Caco-2 (cell line): Measurements from ENCODE around the gene HPF1. TPM values are rescaled to one million over a fixed set of nuclear protein-coding genes. Genes with fewer than 3 reads are reported as not detected.
"Not testable (repeated sequence)": the region's sequence is repeated elsewhere in the genome, so short reads cannot be mapped to it uniquely, and the experiment has no call there.

Source experiments
- BruUV-seq: library from RNA; stranded (reverse); fragments of 400-500 nt; replicated peaks from 2 replicates; lab custom pipeline; 2021; lab: Mats Ljungman, UMichigan
- CTCF ChIA-PET: fragments of 300-600 bp; sonication (Branson Sonifier 250); formaldehyde crosslinking; loops from one replicate; lab custom pipeline; 2022; ENCODE audit warnings: antibody characterized with exemption; lab: Charles Lee
- POLR2A ChIA-PET: fragments of 300-600 bp; sonication (Branson Sonifier 250); formaldehyde crosslinking; loops from one replicate; lab custom pipeline; 2022; ENCODE audit warnings: antibody characterized with exemption; lab: Charles Lee
- DNase-seq, 2 experiments: peaks; one replicate each; pipeline versions ENCODE4 v3.0.0 to v3.0.0-alpha.2; 2020 to 2022
- H3K27me3 ChIP-seq: replicated peaks from 2 replicates; pipeline ENCODE4 v1.6.0; 2011; ENCODE audit warnings: low read length; ENCODE audit not compliant: control insufficient read depth, insufficient read depth
- H3K36me3 ChIP-seq: 2 replicates; pipeline ENCODE4 v1.5.1; 2011; ENCODE audit warnings: low read length; ENCODE audit not compliant: control insufficient read depth, insufficient read depth
- H3K4me1 ChIP-seq: fragments of 250-450 bp; sonication (Bioruptor Pico); 2 replicates; pipeline ENCODE4 v1.5.1; 2020; ENCODE audit warnings: mild to moderate bottlenecking
- H3K4me3 ChIP-seq: 2 replicates; pipeline ENCODE4 v1.5.1; 2011; ENCODE audit warnings: low read depth, mild to moderate bottlenecking, control low read depth, low read length
- H3K9me3 ChIP-seq: fragments of 250-450 bp; sonication (Bioruptor Pico); 2 replicates; pipeline ENCODE4 v1.5.1; 2020; ENCODE audit warnings: mild to moderate bottlenecking, moderate library complexity
- H3K27ac Mint-ChIP-seq: one replicate; pipeline ENCODE4 v1.8.0; 2022; ENCODE audit warnings: mixed read lengths; ENCODE audit not compliant: unreplicated experiment
- H3K27me3 Mint-ChIP-seq: one replicate; pipeline ENCODE4 v1.8.0; 2022; ENCODE audit warnings: mixed read lengths; ENCODE audit not compliant: insufficient read depth, unreplicated experiment
- H3K36me3 Mint-ChIP-seq: one replicate; pipeline ENCODE4 v1.8.0; 2022; ENCODE audit warnings: mild to moderate bottlenecking, mixed read lengths; ENCODE audit not compliant: insufficient read depth, unreplicated experiment
- H3K4me1 Mint-ChIP-seq: one replicate; pipeline ENCODE4 v1.8.0; 2022; ENCODE audit warnings: low read depth, mixed read lengths; ENCODE audit not compliant: unreplicated experiment
- H3K4me3 Mint-ChIP-seq: one replicate; pipeline ENCODE4 v1.8.0; 2022; ENCODE audit warnings: mild to moderate bottlenecking, moderate library complexity, mixed read lengths; ENCODE audit not compliant: unreplicated experiment
- H3K9me3 Mint-ChIP-seq: one replicate; pipeline ENCODE4 v1.8.0; 2022; ENCODE audit warnings: mixed read lengths; ENCODE audit not compliant: unreplicated experiment
- CTCF ChIP-seq, 2 experiments: fragments of 200-600 bp in 1 of 2; IDR thresholded peaks; 1 replicate in 1 of 2; 2 replicates in 1 of 2; pipeline versions ENCODE4 v1.5.1 to v1.8.0; 2011 to 2022; ENCODE audit warnings: antibody characterized with exemption in 1 of 2, control low read depth in 1 of 2, inconsistent platforms in 1 of 2, low read depth in 1 of 2, low read length in 1 of 2, mild to moderate bottlenecking in 1 of 2, moderate library complexity in 1 of 2; ENCODE audit not compliant: insufficient read depth in 1 of 2, severe bottlenecking in 1 of 2, unreplicated experiment in 1 of 2
- intact Hi-C: fragments of 100-400 bp; cut with micrococcal nuclease; formaldehyde crosslinking; loops from one replicate; pipeline ENCODE4 v1.10.0; 2022; ENCODE audit not compliant: unreplicated experiment
- total RNA-seq: library from RNA; stranded (reverse); gene quantifications from 2 replicates; pipeline ENCODE4 v1.2.3, GENCODE V29; 2022

Gene HPF1
- total RNA-seq, 1 experiment from 2014 or later: 14.9 TPM

GRCh38 chr4:169774466-169775445 is 17.0 kb upstream of the HPF1 start:
- no peaks in the 10 kb centered on the region for H3K9me3 Mint-ChIP-seq
- no TSS peak for BruUV-seq
- H3K36me3 Mint-ChIP-seq: no peaks in the 10 kb centered on the region
- no peak overlapping the region for H3K4me3 Mint-ChIP-seq
- H3K9me3 ChIP-seq: no peaks in the 10 kb centered on the region
- no peaks in the 10 kb centered on the region for H3K27me3 ChIP-seq
- no peak for DNase-seq
- H3K4me1 ChIP-seq: no peaks in the 10 kb centered on the region
- H3K4me1 Mint-ChIP-seq: no peaks in the 10 kb centered on the region
- POLR2A ChIA-PET: no interaction called here
- no peaks in the 10 kb centered on the region for H3K27me3 Mint-ChIP-seq
- CTCF ChIA-PET: no interaction called here
- intact Hi-C loops: no loop called here
- no peak for TF ChIP-seq CTCF (IDR thresholded peaks at IDR 0.05; ENCODE audit: insufficient read depth in 1 of 2, low read depth in 1 of 2, low read length in 1 of 2, severe bottlenecking in 1 of 2, unreplicated experiment in 1 of 2)
- H3K36me3 ChIP-seq: no peaks in the 10 kb centered on the region
- H3K27ac Mint-ChIP-seq: no peak overlapping the region
- H3K4me3 ChIP-seq: no peak overlapping the region

GRCh38 chr4:169773889-169774288 is 16.1 kb upstream of the HPF1 start:
- intact Hi-C loops: no loop called here
- no peak overlapping the region for H3K27ac Mint-ChIP-seq
- Histone ChIP-seq H3K9me3 (no peaks in the 10 kb centered on the region), H3K27me3 (no peaks in the 10 kb centered on the region), H3K4me1 (no peaks in the 10 kb centered on the region), H3K36me3 (no peaks in the 10 kb centered on the region), H3K4me3 (no peak overlapping the region)
- no peaks in the 10 kb centered on the region for H3K27me3 Mint-ChIP-seq
- no peaks in the 10 kb centered on the region for H3K4me1 Mint-ChIP-seq
- no peaks in the 10 kb centered on the region for H3K36me3 Mint-ChIP-seq
- DNase-seq: no peak
- H3K9me3 Mint-ChIP-seq: no peaks in the 10 kb centered on the region
- no peak overlapping the region for H3K4me3 Mint-ChIP-seq
- POLR2A ChIA-PET: no interaction called here
- BruUV-seq: no TSS peak
- no peak for TF ChIP-seq CTCF (IDR thresholded peaks at IDR 0.05; ENCODE audit: insufficient read depth in 1 of 2, low read depth in 1 of 2, low read length in 1 of 2, severe bottlenecking in 1 of 2, unreplicated experiment in 1 of 2)
- CTCF ChIA-PET: no interaction called here

- H3K27me3 ChIP-seq, DNase-seq, H3K27ac Mint-ChIP-seq, H3K4me1 ChIP-seq, H3K9me3 ChIP-seq, intact Hi-C loops, POLR2A ChIA-PET, H3K4me3 Mint-ChIP-seq, H3K36me3 Mint-ChIP-seq, BruUV-seq, H3K9me3 Mint-ChIP-seq, H3K27me3 Mint-ChIP-seq, H3K36me3 ChIP-seq, H3K4me3 ChIP-seq, CTCF ChIA-PET, H3K4me1 Mint-ChIP-seq: not testable (repeated sequence)
Observed at GRCh38 chr4:169771556-169772080, 13.9 kb upstream of the HPF1 start.
